SK-N-SH treated with all-trans-retinoic acid at 6 μM for 48 hours (cell line): ENCODE data around the gene ASTN2.

ENCODE experiments used
- ARNTL ChIP-seq: fragments of 450-650 bp; formaldehyde crosslinking; IDR thresholded peaks from 2 replicates; pipeline ENCODE4 v1.5.0; 2020; ENCODE audit warnings: low read depth, mild to moderate bottlenecking, moderate library complexity, borderline replicate concordance
- ZFP3 ChIP-seq: fragments of 250-450 bp; sonication (Bioruptor Pico); IDR thresholded peaks from 2 replicates; pipeline ENCODE4 v1.5.0; 2020; ENCODE audit warnings: mild to moderate bottlenecking, moderate library complexity
- TF ChIP-seq, protein P1 (sequence below): fragments of 250-450 bp; sonication (Bioruptor Pico); IDR thresholded peaks from 2 replicates; pipeline ENCODE4 v1.8.0; 2020; ENCODE audit warnings: mild to moderate bottlenecking, moderate library complexity, borderline replicate concordance

GRCh38 chr9:117459913-117460312, 45.1 kb upstream of the ASTN2 start:
- TF ChIP-seq ZFP3 (CRISPR knock-in tag) (no peak), ARNTL (no peak)
- TF ChIP-seq, protein P1, sequence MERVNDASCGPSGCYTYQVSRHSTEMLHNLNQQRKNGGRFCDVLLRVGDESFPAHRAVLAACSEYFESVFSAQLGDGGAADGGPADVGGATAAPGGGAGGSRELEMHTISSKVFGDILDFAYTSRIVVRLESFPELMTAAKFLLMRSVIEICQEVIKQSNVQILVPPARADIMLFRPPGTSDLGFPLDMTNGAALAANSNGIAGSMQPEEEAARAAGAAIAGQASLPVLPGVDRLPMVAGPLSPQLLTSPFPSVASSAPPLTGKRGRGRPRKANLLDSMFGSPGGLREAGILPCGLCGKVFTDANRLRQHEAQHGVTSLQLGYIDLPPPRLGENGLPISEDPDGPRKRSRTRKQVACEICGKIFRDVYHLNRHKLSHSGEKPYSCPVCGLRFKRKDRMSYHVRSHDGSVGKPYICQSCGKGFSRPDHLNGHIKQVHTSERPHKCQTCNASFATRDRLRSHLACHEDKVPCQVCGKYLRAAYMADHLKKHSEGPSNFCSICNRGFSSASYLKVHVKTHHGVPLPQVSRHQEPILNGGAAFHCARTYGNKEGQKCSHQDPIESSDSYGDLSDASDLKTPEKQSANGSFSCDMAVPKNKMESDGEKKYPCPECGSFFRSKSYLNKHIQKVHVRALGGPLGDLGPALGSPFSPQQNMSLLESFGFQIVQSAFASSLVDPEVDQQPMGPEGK: no peak
